Left kidney (tissue), 8 donors: ENCODE measurements around the gene DMWD. TPM values are rescaled to one million over a fixed set of nuclear protein-coding genes. Genes with fewer than 3 reads are reported as not detected.

Experiments
- DNase-seq: peaks from one replicate; pipeline ENCODE4 v3.0.0-alpha.2; 2013
- long read RNA-seq, 8 donors: transcript quantifications; one replicate each; lab custom pipeline, GENCODE V29; 2026
- polyA plus RNA-seq: library from polyadenylated mRNA; unstranded; fragments of 120-200 nt; gene quantifications from one replicate; pipeline ENCODE4 v1.2.1, GENCODE V29; 2013; ENCODE audit not compliant: insufficient read length

Gene DMWD, protein sequence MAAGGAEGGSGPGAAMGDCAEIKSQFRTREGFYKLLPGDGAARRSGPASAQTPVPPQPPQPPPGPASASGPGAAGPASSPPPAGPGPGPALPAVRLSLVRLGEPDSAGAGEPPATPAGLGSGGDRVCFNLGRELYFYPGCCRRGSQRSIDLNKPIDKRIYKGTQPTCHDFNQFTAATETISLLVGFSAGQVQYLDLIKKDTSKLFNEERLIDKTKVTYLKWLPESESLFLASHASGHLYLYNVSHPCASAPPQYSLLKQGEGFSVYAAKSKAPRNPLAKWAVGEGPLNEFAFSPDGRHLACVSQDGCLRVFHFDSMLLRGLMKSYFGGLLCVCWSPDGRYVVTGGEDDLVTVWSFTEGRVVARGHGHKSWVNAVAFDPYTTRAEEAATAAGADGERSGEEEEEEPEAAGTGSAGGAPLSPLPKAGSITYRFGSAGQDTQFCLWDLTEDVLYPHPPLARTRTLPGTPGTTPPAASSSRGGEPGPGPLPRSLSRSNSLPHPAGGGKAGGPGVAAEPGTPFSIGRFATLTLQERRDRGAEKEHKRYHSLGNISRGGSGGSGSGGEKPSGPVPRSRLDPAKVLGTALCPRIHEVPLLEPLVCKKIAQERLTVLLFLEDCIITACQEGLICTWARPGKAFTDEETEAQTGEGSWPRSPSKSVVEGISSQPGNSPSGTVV
- polyA plus RNA-seq, result 36.6 TPM
- long read RNA-seq, donor 1, transcript DMWD-201 (5 exons, 3,305 nt), result major isoform, 18 of 56 reads
- long read RNA-seq, donor 1, transcript DMWD-202 (4 exons, 3,292 nt), result minor isoform, 8 of 56 reads
- long read RNA-seq, donor 1, partial matches to known transcripts, result 26 of 56 reads
- long read RNA-seq, donor 1, other reads (novel, unspliced or antisense), result 0 of 56 reads
- long read RNA-seq, donor 2, transcript DMWD-201 (5 exons, 3,305 nt), result minor isoform, 5 of 35 reads
- long read RNA-seq, donor 2, transcript DMWD-202 (4 exons, 3,292 nt), result major isoform, 13 of 35 reads
- long read RNA-seq, donor 2, transcript DMWD-207 (1 exons, 782 nt), result minor isoform, 5 of 35 reads
- long read RNA-seq, donor 2, partial matches to known transcripts, result 8 of 35 reads
- long read RNA-seq, donor 2, other reads (novel, unspliced or antisense), result 0 of 35 reads
- long read RNA-seq, donor 3, partial matches to known transcripts, result 6 of 21 reads
- long read RNA-seq, donor 3, other reads (novel, unspliced or antisense), result 0 of 21 reads
- long read RNA-seq, donor 4, partial matches to known transcripts, result 0 of 4 reads
- long read RNA-seq, donor 4, other reads (novel, unspliced or antisense), result 0 of 4 reads
- long read RNA-seq, donor 5, transcript DMWD-202 (4 exons, 3,292 nt), result major isoform, 10 of 38 reads
- long read RNA-seq, donor 5, transcript DMWD-201 (5 exons, 3,305 nt), result minor isoform, 7 of 38 reads
- long read RNA-seq, donor 5, transcript DMWD-205 (2 exons, 643 nt), result minor isoform, 5 of 38 reads
- long read RNA-seq, donor 5, partial matches to known transcripts, result 12 of 38 reads
- long read RNA-seq, donor 5, other reads (novel, unspliced or antisense), result 0 of 38 reads
- long read RNA-seq, donor 6, transcript DMWD-202 (4 exons, 3,292 nt), result major isoform, 6 of 34 reads
- long read RNA-seq, donor 6, transcript DMWD-201 (5 exons, 3,305 nt), result major isoform, 6 of 34 reads
- long read RNA-seq, donor 6, transcript DMWD-205 (2 exons, 643 nt), result major isoform, 6 of 34 reads
- long read RNA-seq, donor 6, partial matches to known transcripts, result 12 of 34 reads
- long read RNA-seq, donor 6, other reads (novel, unspliced or antisense), result 0 of 34 reads
- long read RNA-seq, donor 7, transcript DMWD-201 (5 exons, 3,305 nt), result major isoform, 12 of 44 reads
- long read RNA-seq, donor 7, transcript DMWD-202 (4 exons, 3,292 nt), result minor isoform, 8 of 44 reads
- long read RNA-seq, donor 7, transcript DMWD-207 (1 exons, 782 nt), result minor isoform, 7 of 44 reads
- long read RNA-seq, donor 7, partial matches to known transcripts, result 13 of 44 reads
- long read RNA-seq, donor 7, other reads (novel, unspliced or antisense), result 0 of 44 reads
- long read RNA-seq, donor 8, transcript DMWD-201 (5 exons, 3,305 nt), result major isoform, 6 of 15 reads
- long read RNA-seq, donor 8, transcript DMWD-202 (4 exons, 3,292 nt), result minor isoform, 5 of 15 reads
- long read RNA-seq, donor 8, partial matches to known transcripts, result 0 of 15 reads
- long read RNA-seq, donor 8, other reads (novel, unspliced or antisense), result 0 of 15 reads

GRCh38 chr19:45792470-45793177 is at the start of gene DMWD:
DMWD (minus strand) TSS chr19:45792845; CDS start chr19:45792756, 89 bp downstream.
- DNase-seq, result peak; percentile 99

DNA sequence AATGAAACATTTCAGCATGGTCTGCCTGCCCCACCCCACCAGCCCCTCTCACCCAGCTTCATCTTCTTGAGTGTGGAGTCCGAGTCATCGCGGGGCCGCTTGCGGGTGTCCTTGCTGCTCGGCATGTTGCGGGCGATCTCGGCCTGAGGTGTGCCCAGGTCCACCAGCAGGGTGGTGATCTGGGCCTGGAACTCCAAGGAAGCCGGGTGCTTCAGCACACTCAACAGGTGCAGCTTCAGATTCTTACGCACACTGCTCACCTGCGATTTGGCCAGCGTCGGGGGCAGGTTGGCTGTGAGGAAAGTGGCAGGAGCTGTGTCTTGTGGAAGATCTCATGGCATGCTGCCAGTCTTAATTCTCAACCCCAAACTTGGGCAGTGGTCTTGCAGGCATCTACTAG is 49.6 kb upstream of the DMWD start:
- DNase-seq, result no peak

DNA sequence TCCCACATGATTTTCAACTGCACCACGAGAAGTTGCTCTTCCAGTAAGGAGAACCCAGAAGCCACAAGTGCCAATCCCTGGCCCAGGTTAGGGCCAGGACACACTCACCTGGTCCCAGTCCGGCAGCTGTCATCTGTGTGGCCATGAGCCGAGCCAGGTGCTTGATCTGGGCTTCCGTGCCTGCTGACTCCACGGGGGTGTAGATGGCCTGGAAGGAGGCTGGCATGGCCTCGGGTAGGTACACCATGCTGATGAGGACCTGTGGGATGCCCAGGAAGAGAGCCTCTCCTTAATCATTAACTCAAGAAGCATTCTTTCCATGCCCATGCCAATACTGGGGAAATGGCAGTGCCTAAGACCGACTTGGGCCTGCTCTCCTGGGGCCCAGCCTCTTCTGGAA is 42.3 kb upstream of the DMWD start:
- no peak for DNase-seq

DNA sequence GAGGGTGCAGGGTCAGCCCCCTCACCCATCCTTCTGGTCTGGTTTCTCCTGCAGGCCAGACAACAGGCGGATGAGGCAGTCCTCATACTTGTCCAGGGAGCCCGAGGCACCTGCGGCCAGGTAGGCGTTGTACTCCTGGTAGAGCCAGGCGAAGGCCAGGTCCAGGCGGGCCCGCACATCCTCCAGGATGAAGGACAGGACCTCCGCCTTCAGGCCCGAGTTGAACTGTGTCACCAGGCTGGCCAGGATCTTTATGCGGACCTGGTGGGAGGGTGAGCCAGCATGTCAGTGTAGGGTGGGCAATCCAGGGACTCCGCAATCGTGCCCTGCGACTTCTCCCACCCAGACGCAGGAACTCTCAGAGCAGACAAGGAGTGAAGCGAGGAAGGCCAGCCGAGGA is 36.3 kb upstream of the DMWD start:
- DNase-seq, result no peak

DNA sequence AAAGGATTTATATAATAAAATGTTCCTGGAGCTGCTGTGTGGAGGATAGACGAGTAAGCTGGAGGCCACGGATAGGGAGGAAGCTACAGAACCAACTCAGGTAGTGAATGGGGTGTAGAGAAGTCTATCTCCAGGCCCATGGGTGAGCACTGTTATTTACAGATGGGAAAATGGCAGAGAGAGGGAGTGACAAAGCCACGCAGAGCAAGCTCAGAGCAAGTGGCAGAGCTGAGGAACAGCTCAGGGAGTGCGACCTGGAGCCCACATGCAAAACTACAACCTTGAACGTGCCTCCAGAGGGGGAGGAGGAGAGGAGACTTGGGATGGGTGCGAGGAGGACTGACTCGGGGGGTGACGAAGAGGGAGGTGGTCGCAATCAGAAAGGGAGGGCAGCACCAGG is 35.9 kb upstream of the DMWD start:
- DNase-seq, result no peak

DNA sequence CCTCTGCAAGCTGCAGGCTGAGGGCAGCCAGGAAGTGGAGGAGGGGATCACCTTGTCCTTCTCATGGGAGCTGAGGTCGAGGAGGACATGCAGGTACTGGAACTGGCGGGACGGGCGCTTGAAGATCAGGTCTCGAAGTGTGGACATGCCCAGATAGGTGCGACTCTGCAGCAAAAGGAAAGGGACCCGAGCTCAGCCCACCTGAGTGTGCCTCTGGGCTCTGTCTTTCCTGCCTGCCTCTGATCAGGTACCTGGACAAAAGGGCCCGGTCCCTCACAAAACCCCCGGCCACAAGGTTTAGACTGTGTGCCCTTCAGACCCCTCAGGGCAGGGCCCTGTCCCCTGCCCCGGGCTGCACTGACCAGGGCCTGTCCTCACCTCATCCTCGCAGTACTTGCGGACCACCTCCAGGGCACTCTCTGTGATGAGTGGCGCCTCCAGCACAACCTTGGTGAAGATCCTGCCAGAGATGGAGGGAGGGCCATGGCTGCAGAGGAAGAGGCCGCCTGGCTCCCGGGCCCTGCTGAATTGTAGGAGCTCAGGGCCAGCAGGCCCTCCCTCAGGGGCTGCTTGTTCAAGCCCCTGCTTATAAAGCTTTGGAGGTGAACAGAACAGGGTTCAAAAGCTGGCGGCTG is 34.9 kb upstream of the DMWD start:
- DNase-seq, result no peak

GRCh38 chr19:45826934-45827333 is 34.3 kb upstream of the DMWD start:
- no peak for DNase-seq

GRCh38 chr19:45825917-45826893 is 33.6 kb upstream of the DMWD start:
- no peak for DNase-seq

DNA sequence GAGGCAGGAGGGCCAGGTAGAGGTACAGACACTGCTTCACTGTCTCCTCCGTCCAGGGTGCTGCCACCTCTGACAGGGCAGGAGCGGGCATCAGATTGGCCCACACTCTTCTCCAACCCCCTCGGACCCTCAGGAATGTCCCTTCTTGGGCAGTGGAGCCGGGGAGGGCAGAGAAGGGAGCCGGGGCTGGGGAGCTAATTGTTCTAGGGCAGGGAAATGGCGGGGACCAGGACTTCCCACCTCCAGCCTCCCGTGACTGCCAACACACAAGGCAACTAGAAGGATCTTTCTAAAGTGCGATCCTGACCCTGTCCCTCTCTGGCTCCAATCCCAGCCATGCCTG is 32.6 kb upstream of the DMWD start:
- DNase-seq, result no peak

DNA sequence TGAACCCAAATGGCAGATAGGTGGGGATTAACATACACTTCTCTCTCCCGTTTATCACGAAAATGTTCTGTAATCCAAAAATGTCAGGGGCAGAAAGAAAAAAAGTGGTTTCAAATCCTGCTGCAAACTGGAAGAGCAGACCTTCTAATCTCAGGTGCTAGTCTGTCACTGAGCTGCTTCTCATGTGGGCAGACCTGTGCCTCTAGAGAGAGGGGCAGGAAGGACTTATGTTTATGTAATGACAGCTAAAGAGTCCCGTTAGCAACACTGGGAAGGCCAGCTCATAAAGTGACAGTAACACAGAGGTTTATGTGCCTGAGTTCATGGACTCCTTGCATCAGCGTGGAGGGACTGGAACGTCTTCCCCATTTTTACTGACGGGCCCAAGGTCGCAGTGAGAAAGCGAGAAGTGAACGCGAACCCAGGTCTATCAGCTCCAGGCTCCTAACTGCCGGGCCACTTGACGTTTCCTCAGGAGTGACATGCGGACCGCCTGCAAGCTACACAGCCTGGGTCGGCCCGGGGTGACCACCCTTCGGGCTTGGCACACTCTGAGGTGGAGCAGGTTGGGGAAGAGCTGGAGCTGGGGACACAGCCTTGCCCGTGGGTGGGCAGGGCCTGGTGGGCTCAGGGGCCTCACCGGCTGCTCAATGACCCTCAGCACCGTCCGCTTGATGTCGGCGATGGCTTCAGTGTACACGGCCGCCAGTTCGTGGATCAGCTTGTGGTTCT is 32.1 kb upstream of the DMWD start:
- no peak for DNase-seq

DNA sequence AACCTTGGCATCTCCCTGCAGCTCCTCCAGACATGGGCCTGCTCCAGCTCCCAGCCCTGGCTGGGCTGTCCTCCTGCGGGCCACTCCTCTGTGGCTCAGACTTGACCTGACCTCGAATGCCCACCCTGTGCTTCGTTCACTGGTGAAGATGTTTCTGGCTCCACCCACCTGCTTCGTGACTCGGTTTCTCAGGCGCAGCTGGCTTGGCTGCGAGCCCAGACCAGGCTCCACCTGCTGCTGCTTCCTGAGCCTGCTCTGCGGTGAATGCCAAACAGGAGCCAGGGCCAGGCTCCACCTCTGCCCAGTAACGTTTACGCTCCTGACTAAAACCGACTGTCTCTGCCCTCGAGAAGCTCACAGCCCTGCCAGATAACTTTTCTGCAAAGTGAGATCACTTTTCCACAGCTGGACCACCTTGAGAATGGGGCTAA is 31.4 kb upstream of the DMWD start:
- no peak for DNase-seq

- no peak for DNase-seq
Observed at GRCh38 chr19:45823182-45823581, 30.5 kb upstream of the DMWD start.

GRCh38 chr19:45822716-45823115 is 30.1 kb upstream of the DMWD start:
- no peak for DNase-seq

DNA sequence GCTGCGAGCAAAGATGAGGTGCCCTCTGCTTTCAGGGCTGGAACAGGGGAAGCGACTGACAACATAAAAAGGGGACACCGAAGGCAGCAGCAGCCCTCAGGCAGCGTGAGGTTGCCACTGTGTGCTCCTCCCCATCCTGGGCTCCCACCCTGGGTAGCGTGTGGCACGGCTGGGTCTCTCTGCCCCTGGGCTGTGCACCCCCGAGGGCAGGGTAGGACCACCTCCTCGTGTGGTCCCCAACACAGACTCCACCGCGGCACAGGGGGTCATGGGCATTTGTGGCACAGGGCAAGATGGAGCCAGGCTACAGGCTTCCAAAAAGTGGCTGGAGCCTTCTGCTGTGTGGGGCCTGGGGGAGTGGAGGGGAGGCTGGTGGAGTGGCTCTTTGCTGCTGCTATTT is 28.9 kb upstream of the DMWD start:
- no peak for DNase-seq

GRCh38 chr19:45821103-45821521 is 28.5 kb upstream of the DMWD start:
- DNase-seq, result no peak

GRCh38 chr19:45820413-45821102 is 27.9 kb upstream of the DMWD start:
- no peak for DNase-seq

GRCh38 chr19:45819769-45820168 is 27.1 kb upstream of the DMWD start:
- no peak for DNase-seq
